IMR-90 (cell line): ENCODE results near the gene RAB3C. TPM values are rescaled to one million over a fixed set of nuclear protein-coding genes. Genes with fewer than 3 reads are reported as not detected.

Experiments used
- ATAC-seq: fragments of 200-7000 bp; cut with Tn5 transposase; 2 replicates; pipeline ENCODE4 v1.9.1; 2020; ENCODE audit warnings: low read depth, mild to moderate bottlenecking, moderate library complexity
- BruUV-seq: library from RNA; stranded (reverse); fragments of 400-500 nt; replicated peaks from 2 replicates; lab custom pipeline; 2021; lab: Mats Ljungman, UMichigan
- CTCF ChIA-PET: fragments of 300-600 bp; formaldehyde crosslinking; extraction: SDS; loops from one replicate; lab custom pipeline; 2021; ENCODE audit warnings: antibody characterized with exemption; lab: Yijun Ruan, JAX
- POLR2A ChIA-PET: fragments of 300-600 bp; sonication (Branson Sonifier 250); formaldehyde crosslinking; loops from one replicate; lab custom pipeline; 2022; ENCODE audit warnings: antibody characterized with exemption; ENCODE audit not compliant: unreplicated experiment; lab: Charles Lee
- DNase-seq: peaks from one replicate; pipeline ENCODE4 v3.0.0; 2013
- H2AFZ ChIP-seq: replicated peaks from 2 replicates; pipeline ENCODE3; 2013; ENCODE audit warnings: low read length, mild to moderate bottlenecking; ENCODE audit not compliant: poor library complexity
- H2AK5ac ChIP-seq: 2 replicates; pipeline ENCODE4 v1.6.1; 2013; ENCODE audit warnings: low read depth, low read length, inconsistent platforms
- H2AK9ac ChIP-seq: replicated peaks from 2 replicates; pipeline ENCODE3; 2013; ENCODE audit warnings: mild to moderate bottlenecking, low read depth, low read length, moderate library complexity; ENCODE audit not compliant: poor library complexity
- H2BK120ac ChIP-seq: 2 replicates; pipeline ENCODE4 v1.6.1; 2013; ENCODE audit warnings: low read depth, low read length, inconsistent platforms
- H2BK15ac ChIP-seq: 3 replicates; pipeline ENCODE4 v1.6.1; 2013; ENCODE audit warnings: low read depth, low read length, inconsistent platforms
- H2BK20ac ChIP-seq: 2 replicates; pipeline ENCODE4 v1.6.1; 2013; ENCODE audit warnings: low read depth, mild to moderate bottlenecking, inconsistent platforms, low read length, moderate library complexity
- H2BK5ac ChIP-seq: 2 replicates; pipeline ENCODE4 v1.6.1; 2013; ENCODE audit warnings: mild to moderate bottlenecking, low read depth, low read length, inconsistent platforms; ENCODE audit not compliant: poor library complexity, severe bottlenecking
- H3K14ac ChIP-seq: replicated peaks from 2 replicates; pipeline ENCODE4 v1.6.1; 2013; ENCODE audit warnings: low read depth, low read length, inconsistent platforms
- H3K18ac ChIP-seq: 2 replicates; pipeline ENCODE4 v1.6.1; 2013; ENCODE audit warnings: low read depth, low read length, control low read depth
- H3K23ac ChIP-seq: 2 replicates; pipeline ENCODE4 v1.6.1; 2013; ENCODE audit warnings: low read depth, low read length, inconsistent platforms
- H3K27ac ChIP-seq: 2 replicates; pipeline ENCODE4 v1.5.1; 2013; ENCODE audit warnings: mild to moderate bottlenecking, control low read depth, low read length; ENCODE audit not compliant: insufficient read depth
- H3K27me3 ChIP-seq: 2 replicates; pipeline ENCODE4 v1.6.1; 2013; ENCODE audit warnings: low read length; ENCODE audit not compliant: control insufficient read depth, insufficient read depth
- H3K36me3 ChIP-seq: 2 replicates; pipeline ENCODE4 v1.6.1; 2013; ENCODE audit warnings: low read length, mixed read lengths; ENCODE audit not compliant: control insufficient read depth, insufficient read depth
- H3K4ac ChIP-seq: 2 replicates; pipeline ENCODE4 v1.6.1; 2013; ENCODE audit warnings: low read depth, low read length, inconsistent platforms
- H3K4me1 ChIP-seq: 2 replicates; pipeline ENCODE4 v1.6.1; 2013; ENCODE audit warnings: low read length, mixed read lengths; ENCODE audit not compliant: control insufficient read depth, insufficient read depth
- H3K4me2 ChIP-seq: 2 replicates; pipeline ENCODE4 v1.6.1; 2013; ENCODE audit warnings: low read depth, mild to moderate bottlenecking, control low read depth, low read length, moderate library complexity
- H3K4me3 ChIP-seq: 2 replicates; pipeline ENCODE4 v1.5.1; 2013; ENCODE audit warnings: low read depth, mild to moderate bottlenecking, control low read depth, low read length, moderate library complexity; ENCODE audit not compliant: insufficient read depth
- H3K56ac ChIP-seq: 2 replicates; pipeline ENCODE4 v1.6.1; 2013; ENCODE audit warnings: low read length, inconsistent platforms; ENCODE audit not compliant: insufficient read depth; ENCODE audit errors: extremely low read depth
- H3K79me1 ChIP-seq, 2 experiments: 2 replicates each; pipeline ENCODE4 v1.6.1; 2013; ENCODE audit warnings: low read length in 2 of 2, inconsistent platforms in 1 of 2, low read depth in 1 of 2
- H3K9ac ChIP-seq: 2 replicates; pipeline ENCODE4 v1.6.1; 2013; ENCODE audit warnings: low read depth, low read length, control low read depth
- H3K9me1 ChIP-seq: 2 replicates; pipeline ENCODE4 v1.6.1; 2013; ENCODE audit warnings: low read length, inconsistent platforms; ENCODE audit not compliant: insufficient read depth
- H3K9me3 ChIP-seq: 2 replicates; pipeline ENCODE4 v1.6.1; 2013; ENCODE audit warnings: low read length; ENCODE audit not compliant: control insufficient read depth, insufficient read depth
- H4K20me1 ChIP-seq: 2 replicates; pipeline ENCODE4 v1.6.1; 2013; ENCODE audit warnings: low read length, inconsistent platforms; ENCODE audit not compliant: insufficient read depth
- H4K5ac ChIP-seq: 2 replicates; pipeline ENCODE4 v1.6.1; 2013; ENCODE audit warnings: mild to moderate bottlenecking, low read depth, low read length, control low read depth
- H4K8ac ChIP-seq, 2 experiments: 2 replicates each; pipeline ENCODE4 v1.6.1; 2013; ENCODE audit warnings: low read depth in 2 of 2, low read length in 2 of 2, control low read depth in 1 of 2, inconsistent platforms in 1 of 2
- H4K91ac ChIP-seq: 2 replicates; pipeline ENCODE4 v1.6.1; 2013; ENCODE audit warnings: low read depth, low read length, inconsistent platforms; ENCODE audit not compliant: insufficient read depth
- BHLHE40 ChIP-seq: fragments of 150-350 bp; IDR thresholded peaks from 2 replicates; pipeline ENCODE4 v1.6.1; 2016; ENCODE audit warnings: mild to moderate bottlenecking, low read depth, low read length
- CHD1 ChIP-seq: IDR thresholded peaks from 2 replicates; pipeline ENCODE4 v1.6.1; 2012; ENCODE audit warnings: low read depth, low read length, improper control_type of control experiment
- CTCF ChIP-seq: conservative IDR thresholded peaks from 2 replicates; pipeline ENCODE4 v1.5.1; 2012; ENCODE audit warnings: mild to moderate bottlenecking, low read depth, low read length, improper control_type of control experiment
- FOS ChIP-seq: fragments of 150-350 bp; IDR thresholded peaks from 2 replicates; pipeline ENCODE4 v1.6.1; 2016; ENCODE audit warnings: low read depth, low read length
- MAFK ChIP-seq: IDR thresholded peaks from 2 replicates; pipeline ENCODE4 v1.6.1; 2012; ENCODE audit warnings: low read depth, low read length, improper control_type of control experiment
- MAZ ChIP-seq: IDR thresholded peaks from 2 replicates; pipeline ENCODE4 v1.6.1; 2012; ENCODE audit warnings: low read depth, mild to moderate bottlenecking, low read length, improper control_type of control experiment, moderate library complexity, borderline replicate concordance
- POLR2A ChIP-seq: IDR thresholded peaks from 2 replicates; pipeline ENCODE4 v1.6.1; 2012; ENCODE audit warnings: mild to moderate bottlenecking, low read depth, low read length
- RAD21 ChIP-seq: IDR thresholded peaks from 2 replicates; pipeline ENCODE4 v1.6.1; 2012; ENCODE audit warnings: low read length, improper control_type of control experiment
- RFX5 ChIP-seq: IDR thresholded peaks from 2 replicates; pipeline ENCODE4 v1.8.0; 2012; ENCODE audit warnings: low read depth, mild to moderate bottlenecking, low read length, moderate library complexity
- SMC3 ChIP-seq: fragments of 150-350 bp; IDR thresholded peaks from 2 replicates; pipeline ENCODE4 v1.6.1; 2016; ENCODE audit warnings: low read depth, mild to moderate bottlenecking, antibody characterized with exemption, low read length, moderate library complexity
- USF2 ChIP-seq: fragments of 150-350 bp; IDR thresholded peaks from 2 replicates; pipeline ENCODE4 v1.6.1; 2017; ENCODE audit warnings: mild to moderate bottlenecking, antibody characterized with exemption, low read length, low read depth
- WGBS, 2 experiments: methylation state at CpG; one replicate each; pipeline versions ENCODE4 v1.1.5 to v1.1.7; 2013; ENCODE audit warnings: missing lambda C conversion rate in 2 of 2; ENCODE audit not compliant: insufficient read length in 1 of 2; ENCODE audit errors: extremely low coverage in 2 of 2; 5-methylcytosine and 5-hydroxymethylcytosine counted together
- dilution Hi-C: fragments of 300-500 bp; cut with HindIII; formaldehyde crosslinking; loops from one replicate; pipeline ENCODE4 v1.14.3; 2018; ENCODE audit warnings: low sequenced_read_pairs; ENCODE audit not compliant: unreplicated experiment
- in situ Hi-C: fragments of 300-500 bp; cut with MboI; formaldehyde crosslinking; loops from 3 replicates; pipeline ENCODE4 v1.14.3; 2019; ENCODE audit warnings: low sequenced_read_pairs, inconsistent platforms, mixed read lengths
- intact Hi-C: fragments of 100-400 bp; cut with micrococcal nuclease; formaldehyde crosslinking; loops from 2 replicates; pipeline ENCODE4 v1.10.0; 2022
- polyA plus RNA-seq, 3 experiments: library from polyadenylated mRNA; depleted of rRNA; stranded (reverse); fragments of >200 nt; gene quantifications; 2 replicates each; pipeline ENCODE4 v1.2.3, GENCODE V29; 2012; ENCODE audit warnings: low replicate concordance in 1 of 3
- total RNA-seq: library from RNA; depleted of rRNA; stranded (reverse); fragments of >200 nt; gene quantifications from 2 replicates; pipeline ENCODE4 v1.2.3, GENCODE V29; 2012

The RAB3C gene
- total and polyA plus RNA-seq, 2 of the 4 experiments (the other 2 are of a cell fraction), result not detected

- in situ Hi-C loops (no loop called here), dilution Hi-C loops (no loop called here), intact Hi-C loops (no loop called here)
- H2BK15ac ChIP-seq, result no peak overlapping the region
- no peak overlapping the region for H2BK120ac ChIP-seq
- ATAC-seq, result no peak
- no peak overlapping the region for H4K5ac ChIP-seq
- no peak overlapping the region for H2BK5ac ChIP-seq
- H3K79me1 ChIP-seq, result no peaks in the 10 kb centered on the region
- H3K9me1 ChIP-seq, result no peaks in the 10 kb centered on the region
- H4K20me1 ChIP-seq, result no peaks in the 10 kb centered on the region
- H3K9ac ChIP-seq, result no peak overlapping the region
- H3K4me3 ChIP-seq, result no peak overlapping the region
- H4K91ac ChIP-seq, result no peak overlapping the region
- DNase-seq, result no peak
- H2AK5ac ChIP-seq, result no peak overlapping the region
- H3K4me2 ChIP-seq, result no peak overlapping the region
- no peaks in the 10 kb centered on the region for H3K27me3 ChIP-seq
- H2AFZ ChIP-seq, result no peak overlapping the region
- no peak overlapping the region for H3K23ac ChIP-seq
- WGBS, 2 experiments, result no CpG with 5 or more reads among the region's 4 CpGs
- no peak overlapping the region for H4K8ac ChIP-seq
- H3K4ac ChIP-seq, result no peak overlapping the region
- TF ChIP-seq USF2, result no peak
- no peak for TF ChIP-seq POLR2A
- no peak for TF ChIP-seq RFX5
- no peak for TF ChIP-seq MAFK
- TF ChIP-seq CTCF, result no peak
- TF ChIP-seq BHLHE40, result no peak
- TF ChIP-seq RAD21, result no peak
- TF ChIP-seq SMC3, result no peak
- no peak for TF ChIP-seq FOS
- TF ChIP-seq CHD1, result no peak
- TF ChIP-seq MAZ, result no peak
- POLR2A ChIA-PET, result no interaction called here
- no peak overlapping the region for H3K14ac ChIP-seq
- H3K36me3 ChIP-seq, result no peaks in the 10 kb centered on the region
- no peaks in the 10 kb centered on the region for H3K4me1 ChIP-seq
- H2AK9ac ChIP-seq, result no peak overlapping the region
- no TSS peak for BruUV-seq
- no peak overlapping the region for H2BK20ac ChIP-seq
- H3K18ac ChIP-seq, result no peak overlapping the region
- no peak overlapping the region for H3K27ac ChIP-seq
- no peak overlapping the region for H3K56ac ChIP-seq
- CTCF ChIA-PET, result no interaction called here
- H3K9me3 ChIP-seq, result no peaks in the 10 kb centered on the region
These were observed 66.0 kb downstream of the RAB3C start for GRCh38 chr5:58648846-58649245.
